Fibroblast of pulmonary artery (primary cell): ENCODE data around the gene FBXW8.

Source experiments
- DNase-seq: peaks from one replicate; pipeline ENCODE4 v3.0.0-alpha.2; 2010; ENCODE audit warnings: low read depth
- H3K4me3 ChIP-seq: replicated peaks from 2 replicates; pipeline ENCODE4 v1.5.1; 2011; ENCODE audit warnings: low read depth, mild to moderate bottlenecking, control low read depth, low read length, moderate library complexity
- CTCF ChIP-seq: IDR thresholded peaks from 2 replicates; pipeline ENCODE4 v1.5.1; 2011; ENCODE audit warnings: mild to moderate bottlenecking, control low read depth, low read length, inconsistent platforms; ENCODE audit errors: missing control alignments

Gene FBXW8

GRCh38 chr12:116968986-116969385 lies 58.2 kb downstream of the FBXW8 start:
- no peak for TF ChIP-seq CTCF
- no peak overlapping the region for H3K4me3 ChIP-seq
- DNase-seq = no peak

- no peak overlapping the region for H3K4me3 ChIP-seq
- DNase-seq = peak; percentile 24
- TF ChIP-seq CTCF = no peak
Measured at GRCh38 chr12:116969615-116970585, 59.1 kb downstream of the FBXW8 start.

GRCh38 chr12:116971222-116971621 lies 60.5 kb downstream of the FBXW8 start:
- no peak overlapping the region for H3K4me3 ChIP-seq
- TF ChIP-seq CTCF = no peak
- no peak for DNase-seq

- DNase-seq = no peak
- TF ChIP-seq CTCF = no peak
- H3K4me3 ChIP-seq = no peak overlapping the region
Measured at GRCh38 chr12:116975779-116976393, 65.1 kb downstream of the FBXW8 start.

- H3K4me3 ChIP-seq = no peak overlapping the region
- TF ChIP-seq CTCF = no peak
- no peak for DNase-seq
Measured at GRCh38 chr12:116977465-116978380, 67.0 kb downstream of the FBXW8 start.

- no peak for TF ChIP-seq CTCF
- no peak for DNase-seq
- H3K4me3 ChIP-seq = no peak overlapping the region
Measured at GRCh38 chr12:116978791-116979508, 68.2 kb downstream of the FBXW8 start.
